ENCODE measurements around the gene ZNF444.

DNA sequence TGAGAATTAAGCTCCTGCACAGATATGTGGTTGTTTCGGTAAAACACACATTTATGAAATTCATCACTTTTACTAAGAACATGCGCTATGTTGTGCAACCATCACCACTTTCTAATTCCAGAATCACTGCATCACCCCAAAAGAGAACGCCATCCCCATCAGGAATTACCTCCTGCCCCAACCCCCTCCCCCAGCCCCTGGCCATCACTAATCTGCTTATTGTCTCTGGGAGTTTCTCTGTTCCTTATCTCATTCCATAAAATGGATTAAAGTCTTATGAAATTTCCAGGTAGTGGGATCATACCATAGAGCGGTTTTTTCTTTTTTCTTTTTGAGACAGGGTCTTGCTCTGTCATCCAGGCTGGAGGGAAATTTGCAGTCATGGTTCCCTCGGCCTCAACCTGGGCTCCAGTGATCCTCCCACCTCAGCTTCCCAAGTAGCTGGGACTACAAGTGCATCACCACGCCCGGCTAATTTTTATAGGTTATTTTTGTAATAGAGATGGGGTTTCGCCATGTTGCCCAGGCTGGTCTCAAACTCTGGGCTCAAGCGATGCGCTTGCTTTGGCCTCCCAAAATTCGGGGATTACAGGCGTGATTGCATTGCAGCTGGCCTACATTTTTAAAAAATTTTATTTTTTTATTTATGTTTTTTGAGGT is 53.0 kb downstream of the ZNF444 start:
- TF ChIP-seq, protein P1, sequence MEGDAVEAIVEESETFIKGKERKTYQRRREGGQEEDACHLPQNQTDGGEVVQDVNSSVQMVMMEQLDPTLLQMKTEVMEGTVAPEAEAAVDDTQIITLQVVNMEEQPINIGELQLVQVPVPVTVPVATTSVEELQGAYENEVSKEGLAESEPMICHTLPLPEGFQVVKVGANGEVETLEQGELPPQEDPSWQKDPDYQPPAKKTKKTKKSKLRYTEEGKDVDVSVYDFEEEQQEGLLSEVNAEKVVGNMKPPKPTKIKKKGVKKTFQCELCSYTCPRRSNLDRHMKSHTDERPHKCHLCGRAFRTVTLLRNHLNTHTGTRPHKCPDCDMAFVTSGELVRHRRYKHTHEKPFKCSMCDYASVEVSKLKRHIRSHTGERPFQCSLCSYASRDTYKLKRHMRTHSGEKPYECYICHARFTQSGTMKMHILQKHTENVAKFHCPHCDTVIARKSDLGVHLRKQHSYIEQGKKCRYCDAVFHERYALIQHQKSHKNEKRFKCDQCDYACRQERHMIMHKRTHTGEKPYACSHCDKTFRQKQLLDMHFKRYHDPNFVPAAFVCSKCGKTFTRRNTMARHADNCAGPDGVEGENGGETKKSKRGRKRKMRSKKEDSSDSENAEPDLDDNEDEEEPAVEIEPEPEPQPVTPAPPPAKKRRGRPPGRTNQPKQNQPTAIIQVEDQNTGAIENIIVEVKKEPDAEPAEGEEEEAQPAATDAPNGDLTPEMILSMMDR (conservative IDR thresholded peaks at IDR 0.05; ENCODE audit: low read length): no peak
- TF ChIP-seq EZH2phosphoT487 (IDR thresholded peaks at IDR 0.05; ENCODE audit: borderline replicate concordance): no peak
